8988T (cell line): ENCODE data around the gene GBX1.

Source experiments
- DNase-seq: peaks from one replicate; pipeline ENCODE4 v3.0.0; 2011

GBX1 gene

GRCh38 chr7:151167197-151167961 lies at the start of gene GBX1:
Gene GBX1 (minus strand): TSS chr7:151167694. CDS start chr7:151167548, 146 bp downstream.
- peak; percentile 58 for DNase-seq

GRCh38 chr7:151215396-151215795 lies 47.9 kb upstream of the GBX1 start:
- DNase-seq: no peak

- DNase-seq: no peak
These were observed 46.3 kb upstream of the GBX1 start for GRCh38 chr7:151213826-151214225.

GRCh38 chr7:151212626-151213025 lies 45.1 kb upstream of the GBX1 start:
- DNase-seq: no peak

- no peak for DNase-seq
These were observed 43.8 kb upstream of the GBX1 start for GRCh38 chr7:151211155-151211772.

- no peak for DNase-seq
These were observed 42.8 kb upstream of the GBX1 start, which contains the start of gene H2BK1 for GRCh38 chr7:151210087-151210854. Gene H2BK1 (minus strand): TSS chr7:151210488. CDS start chr7:151210318, 170 bp downstream.

- DNase-seq: no peak
These were observed 42.1 kb upstream of the GBX1 start for GRCh38 chr7:151209588-151209987.

GRCh38 chr7:151208253-151208862 lies 40.9 kb upstream of the GBX1 start:
- no peak for DNase-seq

- DNase-seq: no peak
These were observed 40.3 kb upstream of the GBX1 start for GRCh38 chr7:151207804-151208203.

GRCh38 chr7:151207315-151207714 lies 39.8 kb upstream of the GBX1 start:
- no peak for DNase-seq

- no peak for DNase-seq
These were observed 39.4 kb upstream of the GBX1 start for GRCh38 chr7:151206914-151207313.

- DNase-seq: no peak
These were observed 38.2 kb upstream of the GBX1 start for GRCh38 chr7:151205730-151206129.

GRCh38 chr7:151204383-151205032 lies 37.0 kb upstream of the GBX1 start:
- DNase-seq: no peak

- DNase-seq: no peak
These were observed 35.3 kb upstream of the GBX1 start for GRCh38 chr7:151202836-151203235.

GRCh38 chr7:151201751-151202150 lies 34.3 kb upstream of the GBX1 start:
- DNase-seq: no peak

- no peak for DNase-seq
These were observed 33.9 kb upstream of the GBX1 start for GRCh38 chr7:151201344-151201743.

GRCh38 chr7:151198945-151199848 lies 31.7 kb upstream of the GBX1 start:
- no peak for DNase-seq

GRCh38 chr7:151197932-151198331 lies 30.4 kb upstream of the GBX1 start:
- no peak for DNase-seq

GRCh38 chr7:151195616-151196450 lies 28.3 kb upstream of the GBX1 start:
- no peak for DNase-seq

GRCh38 chr7:151194188-151194587 lies 26.7 kb upstream of the GBX1 start:
- DNase-seq: no peak
